CD4-positive, alpha-beta T cell treated with Interleukin-6 for 4 hours (primary cell): ENCODE measurements around the gene LARP1B.
"Not testable (repeated sequence)": the region's sequence is repeated elsewhere in the genome, so short reads cannot be mapped to it uniquely, and the experiment has no call there.

Experiments used
- DNase-seq: peaks from one replicate; pipeline ENCODE4 v3.0.0-alpha.2; 2020; ENCODE audit warnings: mixed read lengths

The LARP1B gene

DNA sequence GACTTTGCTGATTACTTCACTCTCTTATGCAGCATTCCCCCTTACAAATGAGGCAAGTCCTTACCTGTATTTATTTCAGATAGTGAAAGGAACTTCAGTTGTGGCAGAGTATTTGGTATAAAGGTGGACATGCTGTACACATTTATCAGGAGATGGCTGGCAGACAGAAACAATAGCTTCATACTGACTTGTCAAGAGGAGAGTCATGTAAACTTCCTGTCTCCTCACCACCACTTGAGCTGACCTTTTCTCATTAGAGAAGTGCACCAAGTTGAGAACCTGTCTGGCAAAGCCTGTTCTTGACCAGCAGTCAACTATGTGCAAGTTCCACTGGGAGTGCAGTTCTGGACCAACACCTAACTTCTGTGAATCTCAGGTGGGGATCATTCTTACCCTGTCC, 80.8 kb downstream of the LARP1B start:
- no peak for DNase-seq

DNA sequence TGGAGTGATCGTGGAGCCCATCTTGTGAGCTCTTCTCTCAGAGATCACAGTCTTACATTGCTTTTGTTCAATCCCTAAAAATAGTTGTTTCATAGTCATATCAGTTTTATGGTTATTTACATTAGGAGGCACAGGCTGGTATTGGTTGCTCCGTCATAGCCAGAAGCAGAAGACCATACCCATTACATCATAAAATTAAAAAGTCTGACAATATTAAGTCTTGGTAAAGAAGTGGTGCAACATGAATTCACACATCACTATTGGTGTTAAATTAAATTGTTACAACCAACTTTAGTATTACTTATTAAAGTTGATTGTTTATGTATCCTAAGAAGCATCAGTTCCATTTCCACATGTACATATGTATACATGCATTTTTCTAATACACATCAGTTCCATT, 84.6 kb downstream of the LARP1B start:
- DNase-seq = no peak

- no peak for DNase-seq
Observed at GRCh38 chr4:128153800-128154199, 92.7 kb downstream of the LARP1B start.

DNA sequence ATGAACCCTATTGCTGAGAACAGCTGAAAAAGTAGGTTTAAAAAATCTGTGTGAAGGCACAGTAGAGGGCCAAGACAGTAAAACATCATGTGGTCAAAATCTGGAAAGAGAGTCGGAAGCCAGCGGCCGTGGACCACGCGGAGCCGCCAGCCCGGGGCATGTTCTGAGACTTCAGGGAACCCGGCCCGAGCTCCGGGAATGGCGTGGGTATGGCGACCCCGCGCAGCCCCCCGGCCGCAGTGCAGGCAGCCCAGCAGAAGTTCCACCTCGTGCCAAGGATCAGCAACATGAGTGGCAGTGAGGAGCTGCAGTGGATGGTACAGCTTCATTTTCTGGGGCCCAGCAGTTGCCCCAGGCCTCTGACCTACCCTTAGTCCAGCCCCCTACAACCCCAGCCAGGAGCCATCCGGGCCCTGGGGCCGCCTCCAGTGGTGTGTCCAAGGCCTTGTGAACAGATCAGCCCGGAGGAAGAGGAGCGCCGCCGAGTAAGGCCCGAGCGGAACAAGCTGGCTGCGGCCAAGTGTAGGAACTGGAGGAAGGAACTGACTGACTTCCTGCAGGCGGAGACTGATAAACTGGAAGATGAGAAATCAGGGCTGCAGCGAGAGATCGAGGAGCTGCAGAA, 94.2 kb downstream of the LARP1B start:
- no peak for DNase-seq

DNA sequence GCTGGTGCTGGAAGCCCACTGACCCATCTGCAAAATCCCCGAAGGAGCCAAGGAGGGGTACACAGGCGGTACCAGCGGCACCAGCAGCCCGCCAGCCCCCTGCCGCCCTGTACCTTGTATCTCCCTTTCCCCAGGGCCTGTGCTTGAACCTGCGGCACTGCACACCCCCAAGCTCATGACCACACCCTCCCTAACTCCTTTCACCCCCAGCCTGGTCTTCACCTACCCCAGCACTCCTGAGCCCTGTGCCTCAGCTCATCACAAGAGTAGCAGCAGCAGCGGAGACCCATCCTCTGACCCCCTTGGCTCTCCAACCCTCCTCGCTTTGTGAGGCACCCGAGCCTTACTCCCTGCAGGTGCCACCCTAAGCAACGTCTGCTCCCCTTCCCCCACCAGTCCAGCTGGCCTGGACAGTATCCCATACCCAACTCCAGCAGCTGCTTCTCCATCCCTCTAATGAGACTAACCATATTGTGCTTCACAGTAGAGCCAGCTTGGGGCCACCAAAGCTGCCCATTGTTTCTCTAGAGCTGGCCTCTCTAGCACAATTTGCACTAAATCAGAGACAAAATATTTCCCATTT, 94.9 kb downstream of the LARP1B start:
- no peak for DNase-seq

DNA sequence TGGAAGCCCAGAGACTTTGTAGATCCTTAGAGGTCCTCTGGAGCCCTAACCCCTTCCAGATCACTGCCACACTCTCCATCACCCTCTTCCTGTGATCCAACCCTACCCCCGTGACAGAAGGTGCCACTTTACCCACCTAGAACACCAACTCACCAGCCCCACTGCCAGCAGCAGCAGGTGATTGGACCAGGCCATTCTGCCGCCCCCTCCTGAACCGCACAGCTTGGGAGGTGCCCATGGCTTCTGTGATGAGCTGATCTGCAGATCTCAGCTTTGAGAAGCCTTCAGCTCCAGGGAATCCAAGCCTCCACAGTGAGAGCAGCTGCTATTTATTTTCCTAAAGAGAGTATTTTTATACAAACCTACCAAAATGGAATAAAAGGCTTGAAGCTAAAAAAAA, 95.4 kb downstream of the LARP1B start:
- not testable (repeated sequence) for DNase-seq

DNA sequence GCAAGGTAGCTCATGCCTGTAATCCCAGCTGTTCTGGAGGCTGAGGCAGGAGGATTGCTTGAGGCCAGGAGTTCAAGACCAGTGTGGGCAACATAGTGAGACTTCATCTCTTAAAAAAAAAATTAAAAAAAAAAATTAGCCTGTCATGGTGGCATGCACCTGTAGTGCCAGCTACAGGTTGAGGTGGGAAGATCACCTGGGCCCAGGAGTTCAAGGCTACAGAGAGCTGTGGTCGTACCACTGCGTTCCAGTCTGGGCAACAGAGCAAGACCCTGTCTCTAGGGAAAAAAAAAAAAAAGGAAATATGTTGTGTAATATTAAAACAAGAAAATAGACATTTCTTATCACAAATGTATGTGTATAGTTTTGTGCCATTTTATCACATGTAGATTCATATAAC, 97.8 kb downstream of the LARP1B start:
- no peak for DNase-seq

GRCh38 chr4:128159967-128160366, 98.9 kb downstream of the LARP1B start:
- DNase-seq = no peak

DNA sequence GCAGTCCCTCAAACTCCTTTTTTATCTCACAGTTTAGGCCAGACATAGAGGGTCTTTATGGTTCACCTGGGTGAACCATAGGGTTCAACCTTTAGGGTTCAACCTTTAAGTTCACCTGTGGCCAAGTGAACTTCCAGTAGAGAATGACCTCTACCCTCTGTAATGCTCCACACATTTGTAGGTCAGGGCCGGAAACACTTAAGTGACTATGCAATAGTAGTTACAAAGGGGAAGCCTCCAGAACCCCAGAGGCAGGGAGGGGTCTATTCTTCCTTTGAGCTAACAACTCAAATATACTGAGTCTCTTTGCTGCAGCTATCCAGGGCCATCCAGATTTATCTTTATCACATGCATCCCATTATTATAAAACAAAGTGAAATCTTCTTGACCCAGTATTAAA, 100.0 kb downstream of the LARP1B start:
- no peak for DNase-seq

GRCh38 chr4:128162434-128162833, 101.3 kb downstream of the LARP1B start:
- no peak for DNase-seq

- DNase-seq = no peak
Observed at GRCh38 chr4:128163177-128164117, 102.3 kb downstream of the LARP1B start.

- DNase-seq = no peak
Observed at GRCh38 chr4:128166982-128167381, 105.9 kb downstream of the LARP1B start.

GRCh38 chr4:128168701-128169100, 107.6 kb downstream of the LARP1B start:
- DNase-seq = no peak

DNA sequence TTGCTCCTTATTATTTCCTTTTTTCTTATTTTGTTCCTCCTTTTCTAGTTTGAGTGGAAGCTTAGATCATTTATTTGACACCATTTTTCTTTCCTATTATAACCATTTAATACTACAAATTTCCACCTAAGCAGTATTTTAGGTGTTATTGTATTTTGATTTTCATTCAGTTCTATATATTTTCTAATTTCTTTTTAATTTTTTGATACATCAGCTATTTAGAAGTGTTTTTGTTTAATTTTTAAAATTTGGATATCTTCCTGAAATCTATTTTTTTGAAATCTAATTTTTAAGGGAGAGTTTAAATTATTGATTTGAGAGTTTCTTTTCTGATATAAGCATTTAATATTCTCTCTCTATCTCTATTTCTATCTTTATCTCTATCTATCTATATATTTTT, 108.1 kb downstream of the LARP1B start:
- no peak for DNase-seq

GRCh38 chr4:128176643-128177042, 115.5 kb downstream of the LARP1B start:
- no peak for DNase-seq

- no peak for DNase-seq
Observed at GRCh38 chr4:128177498-128177897, 116.4 kb downstream of the LARP1B start.

GRCh38 chr4:128186623-128187022, 125.5 kb downstream of the LARP1B start:
- no peak for DNase-seq

GRCh38 chr4:128191115-128191781, 130.1 kb downstream of the LARP1B start:
- peak; percentile 68 for DNase-seq

GRCh38 chr4:128220286-128221235, 159.4 kb downstream of the LARP1B start:
- no peak for DNase-seq

DNA sequence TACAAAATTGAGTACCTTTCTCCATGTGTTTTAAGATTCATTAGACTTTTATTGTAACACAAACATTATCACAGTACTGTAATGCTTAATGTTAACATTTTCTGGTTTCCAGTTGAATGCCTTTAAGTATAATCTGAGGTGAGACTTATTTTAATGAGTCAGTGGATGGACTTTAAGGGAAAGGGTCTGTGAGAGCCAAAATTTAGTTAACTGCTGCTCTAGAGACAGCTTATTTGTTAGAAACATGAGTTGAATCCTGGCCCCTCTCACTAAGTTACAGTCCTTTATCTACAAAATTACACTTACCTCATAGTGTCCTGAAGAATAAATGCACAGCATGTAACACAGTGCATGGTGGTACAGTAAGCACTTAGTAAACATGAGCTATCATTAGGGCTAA, 160.5 kb downstream of the LARP1B start:
- DNase-seq = no peak

GRCh38 chr4:128225148-128225547, 164.0 kb downstream of the LARP1B start:
- no peak for DNase-seq

DNA sequence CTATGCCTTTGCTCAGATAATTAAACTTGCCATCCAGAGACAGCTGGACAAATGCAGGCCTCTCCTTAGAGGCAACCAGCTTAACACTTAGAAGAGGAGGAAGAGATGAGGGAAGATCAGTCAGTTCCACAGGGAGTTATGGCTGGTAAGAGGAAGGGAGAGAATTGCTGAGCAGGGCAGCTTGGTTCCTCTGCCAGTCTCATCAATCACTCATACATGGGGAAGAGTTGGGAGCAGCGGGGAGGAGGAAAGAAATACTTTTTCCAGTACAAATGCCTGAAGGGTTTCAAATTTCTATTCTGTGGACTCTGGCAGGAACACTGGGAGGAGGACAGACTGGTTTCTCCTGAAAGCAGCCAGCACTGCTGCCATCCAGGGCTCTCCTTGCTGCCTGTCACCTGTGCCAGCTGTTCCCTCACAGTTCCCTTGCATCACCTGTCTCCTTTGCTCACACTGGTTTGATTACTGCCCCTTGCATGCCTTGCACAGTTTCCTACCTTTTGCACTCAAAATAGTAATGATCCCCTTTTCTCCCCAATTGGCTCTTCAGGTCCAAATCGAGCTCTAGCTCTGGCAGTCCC, 167.0 kb downstream of the LARP1B start:
- DNase-seq = no peak
